ENCODE results near the gene PPP4R4. TPM values are rescaled to one million over a fixed set of nuclear protein-coding genes. Genes with fewer than 3 reads are reported as not detected.

Gene PPP4R4
- total and polyA plus RNA-seq, 3 donors from 2014 or later = 15.8 to 26.7 (median 24.3) TPM

DNA sequence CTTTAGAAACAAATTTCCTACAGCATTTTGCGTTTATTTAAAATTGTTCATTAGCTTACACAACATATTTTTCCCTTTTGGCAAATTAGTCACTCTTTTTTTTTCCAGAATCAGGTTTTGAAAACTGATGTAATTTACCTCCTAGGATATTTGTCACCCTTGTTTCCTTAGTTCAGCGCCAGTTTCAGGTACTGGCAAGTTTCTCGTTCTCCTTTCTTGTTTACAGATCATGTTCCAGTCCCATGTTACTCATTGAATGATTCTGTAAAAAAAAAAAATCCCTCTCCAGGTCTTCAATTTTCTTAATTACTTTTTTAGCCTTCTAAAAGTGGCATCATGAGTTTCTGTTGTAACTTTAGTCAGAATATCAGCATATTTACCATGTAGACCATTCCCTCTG is 2.7 kb downstream of the PPP4R4 start:
- Histone ChIP-seq H3K9me3 (no peaks in the 10 kb centered on the region), H3K4me3 (no peak overlapping the region), H3K27ac (no peak overlapping the region), H3K36me3 (ENCODE audit: low read depth, missing control alignments) (no peaks in the 10 kb centered on the region), H3K27me3 (no peaks in the 10 kb centered on the region), H3K4me1 (peaks cover 4% of the 10 kb centered on the region)
- TF ChIP-seq POLR2A (IDR thresholded peaks at IDR 0.05) = no peak
- TF ChIP-seq, protein P1, sequence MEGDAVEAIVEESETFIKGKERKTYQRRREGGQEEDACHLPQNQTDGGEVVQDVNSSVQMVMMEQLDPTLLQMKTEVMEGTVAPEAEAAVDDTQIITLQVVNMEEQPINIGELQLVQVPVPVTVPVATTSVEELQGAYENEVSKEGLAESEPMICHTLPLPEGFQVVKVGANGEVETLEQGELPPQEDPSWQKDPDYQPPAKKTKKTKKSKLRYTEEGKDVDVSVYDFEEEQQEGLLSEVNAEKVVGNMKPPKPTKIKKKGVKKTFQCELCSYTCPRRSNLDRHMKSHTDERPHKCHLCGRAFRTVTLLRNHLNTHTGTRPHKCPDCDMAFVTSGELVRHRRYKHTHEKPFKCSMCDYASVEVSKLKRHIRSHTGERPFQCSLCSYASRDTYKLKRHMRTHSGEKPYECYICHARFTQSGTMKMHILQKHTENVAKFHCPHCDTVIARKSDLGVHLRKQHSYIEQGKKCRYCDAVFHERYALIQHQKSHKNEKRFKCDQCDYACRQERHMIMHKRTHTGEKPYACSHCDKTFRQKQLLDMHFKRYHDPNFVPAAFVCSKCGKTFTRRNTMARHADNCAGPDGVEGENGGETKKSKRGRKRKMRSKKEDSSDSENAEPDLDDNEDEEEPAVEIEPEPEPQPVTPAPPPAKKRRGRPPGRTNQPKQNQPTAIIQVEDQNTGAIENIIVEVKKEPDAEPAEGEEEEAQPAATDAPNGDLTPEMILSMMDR (IDR thresholded peaks at IDR 0.05) = no peak
- intact Hi-C loops (cut with DNase I; ENCODE audit: low total_unique reads) = no loop called here
- no peak for DNase-seq
- 65 to 68% methylated on average over 3 of the region's 3 CpGs for WGBS, 2 donors

DNA sequence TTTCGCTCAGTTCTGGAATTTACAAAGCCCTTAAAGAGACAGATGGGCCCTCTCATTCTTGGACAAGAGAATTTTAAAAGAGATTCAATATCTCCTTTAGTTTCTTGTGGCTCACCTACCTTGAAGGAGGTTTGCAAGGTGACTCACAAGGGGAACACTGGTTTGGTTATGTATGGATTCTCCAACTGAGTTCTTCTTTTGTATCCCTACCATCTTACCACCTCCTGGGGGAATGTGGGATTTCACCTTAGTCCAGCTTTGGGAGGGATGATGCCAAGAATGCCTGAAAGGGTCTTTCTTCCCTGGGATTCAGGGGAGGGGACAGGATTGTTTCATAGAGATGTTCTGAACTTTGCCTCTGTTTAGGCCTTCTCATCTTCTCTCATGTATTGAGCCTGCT is 3.7 kb downstream of the PPP4R4 start:
- Histone ChIP-seq H3K4me1 (peaks cover 4% of the 10 kb centered on the region), H3K4me3 (no peak overlapping the region), H3K9me3 (no peaks in the 10 kb centered on the region), H3K27me3 (no peaks in the 10 kb centered on the region), H3K27ac (no peak overlapping the region), H3K36me3 (ENCODE audit: low read depth, missing control alignments) (no peaks in the 10 kb centered on the region)
- WGBS, 2 donors = 67 to 68% methylated on average over 1 of the region's 1 CpG
- intact Hi-C loops (cut with DNase I; ENCODE audit: low total_unique reads) = no loop called here
- TF ChIP-seq, protein P1 (IDR thresholded peaks at IDR 0.05) = no peak
- TF ChIP-seq POLR2A (IDR thresholded peaks at IDR 0.05) = no peak
- no peak for DNase-seq

DNA sequence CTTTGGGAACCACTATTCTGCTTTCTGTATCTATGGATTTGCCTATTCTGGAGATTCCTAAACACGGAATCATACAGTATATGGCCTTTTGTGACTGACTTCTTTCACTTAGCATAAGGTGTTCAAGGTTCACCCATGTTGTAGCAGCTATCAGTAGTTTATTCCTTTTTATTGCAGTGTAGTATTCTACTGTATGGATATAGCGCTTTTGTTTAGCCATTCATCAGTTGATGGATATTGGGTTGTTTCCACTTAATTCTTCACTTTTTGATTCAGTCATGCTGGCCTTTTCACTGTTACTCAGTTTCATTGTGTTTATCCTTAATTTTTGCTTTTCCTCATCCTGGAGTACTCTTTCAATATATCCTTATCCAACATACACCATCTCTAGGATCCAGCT is 5.1 kb downstream of the PPP4R4 start:
- no peaks in the 10 kb centered on the region for H3K9me3 ChIP-seq
- no peak for DNase-seq
- no peak for TF ChIP-seq POLR2A (IDR thresholded peaks at IDR 0.05)
- TF ChIP-seq, protein P1 (IDR thresholded peaks at IDR 0.05) = no peak
- intact Hi-C loops (cut with DNase I; ENCODE audit: low total_unique reads) = no loop called here
- H3K27me3 ChIP-seq = no peaks in the 10 kb centered on the region
- no peak overlapping the region for H3K27ac ChIP-seq
- H3K4me3 ChIP-seq = no peak overlapping the region
- H3K4me1 ChIP-seq = peaks cover 4% of the 10 kb centered on the region
- H3K36me3 ChIP-seq (ENCODE audit: low read depth, missing control alignments) = no peaks in the 10 kb centered on the region
- 84 to 99% methylated on average over 2 of the region's 2 CpGs for WGBS, 2 donors

DNA sequence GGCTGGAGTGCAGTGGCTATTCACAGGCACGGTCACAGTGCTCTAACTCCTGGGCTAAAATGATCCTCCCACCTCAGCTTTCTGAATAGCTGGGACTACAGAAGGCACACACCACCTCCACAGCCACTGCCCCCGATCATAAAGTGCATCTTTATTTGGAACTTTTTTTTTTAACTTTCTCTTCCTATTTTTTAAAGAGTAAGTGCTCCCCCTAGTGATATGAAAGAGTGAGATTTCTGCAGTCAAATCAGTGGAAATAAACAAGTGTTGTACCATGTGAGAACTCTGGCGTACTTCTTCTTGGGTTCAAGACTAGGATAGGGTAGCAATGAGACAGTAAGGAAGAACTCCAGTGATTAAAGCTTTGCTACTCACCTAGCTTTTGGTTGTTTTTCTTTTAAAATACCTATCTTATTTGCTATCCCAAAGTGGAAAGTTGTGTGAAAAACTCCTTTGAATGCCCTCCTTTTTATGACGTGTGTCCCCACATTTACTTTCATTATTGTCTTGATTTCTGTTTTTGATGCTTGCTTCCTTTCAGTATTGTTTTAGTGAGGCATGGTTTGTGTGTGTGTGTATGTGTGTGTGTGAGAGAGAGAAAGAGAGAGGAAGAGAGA is 6.6 kb downstream of the PPP4R4 start:
- no peak overlapping the region for H3K4me3 ChIP-seq
- H3K27ac ChIP-seq = peak overlapping the region in 1 of 2 donors; percentile 26
- H3K9me3 ChIP-seq = no peaks in the 10 kb centered on the region
- DNase-seq = no peak
- H3K36me3 ChIP-seq (ENCODE audit: low read depth, missing control alignments) = no peaks in the 10 kb centered on the region
- TF ChIP-seq POLR2A (IDR thresholded peaks at IDR 0.05) = no peak
- TF ChIP-seq, protein P1 (IDR thresholded peaks at IDR 0.05) = peak in 2 of 3 experiments; percentile 40 to 65
- H3K4me1 ChIP-seq = peaks cover 3% of the 10 kb centered on the region
- intact Hi-C loops (cut with DNase I; ENCODE audit: low total_unique reads) = no loop called here
- 18 to 33% methylated on average over 4 of the region's 4 CpGs for WGBS, 2 donors
- no peaks in the 10 kb centered on the region for H3K27me3 ChIP-seq

DNA sequence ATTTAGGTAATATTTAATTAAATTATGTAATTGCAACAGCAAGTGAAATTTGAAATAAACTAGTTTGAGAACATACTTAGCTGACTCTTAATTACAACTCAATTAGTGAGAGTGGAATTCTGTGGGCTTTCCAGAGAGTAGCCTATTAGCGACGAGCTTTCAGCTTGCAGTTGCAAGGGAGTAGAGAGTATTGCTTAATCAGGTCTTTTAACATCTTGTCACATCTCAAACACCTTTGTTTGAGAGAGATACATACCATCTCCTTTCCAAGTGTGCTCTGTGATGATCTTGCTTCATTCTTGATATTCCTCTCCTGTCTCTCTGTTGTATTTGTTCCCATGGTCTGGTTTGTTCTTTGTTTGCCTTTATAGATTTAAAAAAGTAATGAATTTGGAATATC is 7.7 kb downstream of the PPP4R4 start:
- Histone ChIP-seq H3K9me3 (no peaks in the 10 kb centered on the region), H3K27ac (no peak overlapping the region), H3K4me3 (no peak overlapping the region), H3K27me3 (no peaks in the 10 kb centered on the region), H3K36me3 (ENCODE audit: low read depth, missing control alignments) (no peaks in the 10 kb centered on the region), H3K4me1 (no peaks in the 10 kb centered on the region)
- DNase-seq = no peak
- TF ChIP-seq POLR2A (IDR thresholded peaks at IDR 0.05) = no peak
- TF ChIP-seq, protein P1 (IDR thresholded peaks at IDR 0.05) = no peak
- intact Hi-C loops (cut with DNase I; ENCODE audit: low total_unique reads) = no loop called here
- WGBS, 2 donors = 75 to 87% methylated on average over 2 of the region's 2 CpGs

Measured in testis (tissue), 3 donors.